SK-N-SH (cell line): ENCODE measurements around the gene CDK14. TPM values are rescaled to one million over a fixed set of nuclear protein-coding genes. Genes with fewer than 3 reads are reported as not detected.

ENCODE experiments used
- CTCF ChIA-PET: fragments of 300-600, 350-600 bp; formaldehyde crosslinking; extraction: SDS; loops from one replicate; lab custom pipeline; 2021; lab: Yijun Ruan, JAX
- POLR2A ChIA-PET: fragments of 350-600 bp; sonication (Branson Sonifier 250); formaldehyde crosslinking; extraction: SDS; loops from one replicate; lab custom pipeline; 2020; ENCODE audit warnings: antibody characterized with exemption, inconsistent platforms; lab: Yijun Ruan, JAX
- DNase-seq: peaks from one replicate; pipeline ENCODE4 v3.0.0; 2012
- H2AFZ ChIP-seq: fragments of 200-600 bp; sonication (generic); 2 replicates; pipeline ENCODE4 v1.8.1; 2016; ENCODE audit warnings: antibody characterized with exemption, mild to moderate bottlenecking, low read depth
- H3F3A ChIP-seq: fragments of 200-600 bp; sonication (generic); replicated peaks from 2 replicates; pipeline ENCODE3; 2016; ENCODE audit warnings: antibody characterized with exemption, mild to moderate bottlenecking; ENCODE audit not compliant: insufficient read depth
- H3K27ac ChIP-seq, 2 experiments: fragments of 200-500 bp in 1 of 2; fragments of 200-600 bp in 1 of 2; sonication (Bioruptor generic) in 1 of 2; sonication (generic), shearing (Covaris generic) in 1 of 2; 2 replicates each; pipeline versions ENCODE4 v1.5.1 to v1.6.1; 2014 to 2016; ENCODE audit warnings: low read depth in 2 of 2, inconsistent platforms in 1 of 2, low read length in 1 of 2, mild to moderate bottlenecking in 1 of 2, mixed read lengths in 1 of 2
- H3K27me3 ChIP-seq: fragments of 200-600 bp; sonication (generic), shearing (Covaris generic); 2 replicates; pipeline ENCODE4 v1.6.1; 2016; ENCODE audit warnings: mixed run types; ENCODE audit not compliant: insufficient read depth
- H3K36me3 ChIP-seq, 2 experiments: fragments of 200-500 bp in 1 of 2; fragments of 200-600 bp in 1 of 2; sonication (Bioruptor generic) in 1 of 2; sonication (generic) in 1 of 2; replicated peaks in 1 of 2; 2 replicates each; pipeline versions ENCODE3 to v1.5.1; 2014 to 2016; ENCODE audit warnings: low read length in 1 of 2, mild to moderate bottlenecking in 1 of 2; ENCODE audit not compliant: insufficient read depth in 2 of 2, control insufficient read depth in 1 of 2
- H3K4me1 ChIP-seq, 2 experiments: fragments of 200-500 bp in 1 of 2; fragments of 200-600 bp in 1 of 2; sonication (Bioruptor generic) in 1 of 2; sonication (generic), shearing (Covaris generic) in 1 of 2; 2 replicates each; pipeline versions ENCODE4 v1.5.1 to v1.6.1; 2014 to 2016; ENCODE audit warnings: low read depth in 1 of 2, low read length in 1 of 2, mixed run types in 1 of 2; ENCODE audit not compliant: insufficient read depth in 2 of 2, control insufficient read depth in 1 of 2
- H3K4me2 ChIP-seq: fragments of 200-600 bp; sonication (generic), shearing (Covaris generic); 2 replicates; pipeline ENCODE4 v1.6.1; 2017; ENCODE audit warnings: mixed run types
- H3K4me3 ChIP-seq, 2 experiments: fragments of 200-500 bp in 1 of 2; fragments of 200-600 bp in 1 of 2; sonication (Bioruptor generic) in 1 of 2; sonication (generic), shearing (Covaris generic) in 1 of 2; 2 replicates each; pipeline versions ENCODE4 v1.5.1 to v1.8.1; 2014 to 2016; ENCODE audit warnings: low read depth in 2 of 2, inconsistent platforms in 1 of 2, low read length in 1 of 2, mild to moderate bottlenecking in 1 of 2, mixed read lengths in 1 of 2, moderate library complexity in 1 of 2
- H3K79me2 ChIP-seq: fragments of 200-600 bp; sonication (generic); 2 replicates; pipeline ENCODE4 v1.8.1; 2017; ENCODE audit warnings: mild to moderate bottlenecking; ENCODE audit not compliant: insufficient read depth
- H3K9ac ChIP-seq: fragments of 200-600 bp; sonication (generic); 2 replicates; pipeline ENCODE4 v1.6.1; 2017; ENCODE audit warnings: mixed run types
- H3K9me2 ChIP-seq: fragments of 200-600 bp; sonication (generic); 2 replicates; pipeline ENCODE4 v1.6.1; 2017; ENCODE audit warnings: mixed run types
- H3K9me3 ChIP-seq: fragments of 200-600 bp; sonication (generic); 2 replicates; pipeline ENCODE4 v1.6.1; 2017; ENCODE audit warnings: mixed run types, mild to moderate bottlenecking, moderate library complexity
- H4K20me1 ChIP-seq: fragments of 200-600 bp; sonication (generic); 2 replicates; pipeline ENCODE4 v1.6.1; 2017; ENCODE audit warnings: mild to moderate bottlenecking, mixed run types; ENCODE audit not compliant: insufficient read depth
- EP300 ChIP-seq, 2 experiments: IDR thresholded peaks; 2 replicates each; pipeline versions ENCODE4 v1.4.0 to v1.6.1; 2012; ENCODE audit warnings: borderline replicate concordance in 1 of 2, low read depth in 1 of 2, low read length in 1 of 2
- EZH2phosphoT487 ChIP-seq: fragments of 200-600 bp; sonication (generic); IDR thresholded peaks from 2 replicates; pipeline ENCODE4 v1.6.1; 2017; ENCODE audit warnings: low read depth, mixed run types, mild to moderate bottlenecking, antibody characterized with exemption, moderate library complexity, borderline replicate concordance
- FOXJ3 ChIP-seq: sonication (generic); formaldehyde crosslinking; IDR thresholded peaks from 2 replicates; pipeline ENCODE4 v1.5.1; 2020; ENCODE audit warnings: mild to moderate bottlenecking, missing genetic modification reagents
- FOXM1 ChIP-seq: IDR thresholded peaks from 2 replicates; pipeline ENCODE4 v1.4.0; 2012; ENCODE audit warnings: low read depth, mild to moderate bottlenecking
- GABPA ChIP-seq: IDR thresholded peaks from 2 replicates; pipeline ENCODE4 v1.4.0; 2012; ENCODE audit warnings: low read depth, mild to moderate bottlenecking
- GATA2 ChIP-seq: sonication (generic); formaldehyde crosslinking; IDR thresholded peaks from 2 replicates; pipeline ENCODE4 v1.5.0; 2020; ENCODE audit warnings: mild to moderate bottlenecking, missing genetic modification reagents
- MEF2A ChIP-seq: IDR thresholded peaks from 2 replicates; pipeline ENCODE4 v1.4.0; 2012; ENCODE audit warnings: low read depth, borderline replicate concordance
- NFIC ChIP-seq: IDR thresholded peaks from 2 replicates; pipeline ENCODE4 v1.4.0; 2012; ENCODE audit warnings: borderline replicate concordance
- NRF1 ChIP-seq: IDR thresholded peaks from 2 replicates; pipeline ENCODE4 v1.6.1; 2012; ENCODE audit warnings: low read depth, mild to moderate bottlenecking, low read length
- POLR2AphosphoS5 ChIP-seq: IDR thresholded peaks from 2 replicates; pipeline ENCODE4 v1.6.1; 2012; ENCODE audit warnings: low read depth, low read length
- SMC3 ChIP-seq: IDR thresholded peaks from 2 replicates; pipeline ENCODE4 v1.6.1; 2012; ENCODE audit warnings: low read depth, low read length, improper control_type of control experiment
- TCF12 ChIP-seq: IDR thresholded peaks from 2 replicates; pipeline ENCODE4 v1.4.0; 2012
- WGBS: methylation state at CpG from one replicate; pipeline ENCODE4 v1.1.6; 2017; ENCODE audit warnings: low lambda C conversion rate; 5-methylcytosine and 5-hydroxymethylcytosine counted together
- polyA plus RNA-seq, 3 experiments: library from polyadenylated mRNA; depleted of rRNA; stranded (reverse); fragments of >200 nt; gene quantifications; 2 replicates each; pipeline ENCODE4 v1.2.3, GENCODE V29; 2012
- TF ChIP-seq, protein P1 (sequence below): IDR thresholded peaks from 2 replicates; pipeline ENCODE4 v1.6.1; 2012; ENCODE audit warnings: mild to moderate bottlenecking, low read depth, low read length, moderate library complexity
- TF ChIP-seq, protein P2 (sequence below): fragments of 150-350 bp; IDR thresholded peaks from 2 replicates; pipeline ENCODE4 v1.6.1; 2016; ENCODE audit warnings: mild to moderate bottlenecking, low read depth, low read length
- TF ChIP-seq, protein P3 (sequence below): fragments of 150-350 bp; IDR thresholded peaks from 2 replicates; pipeline ENCODE4 v1.6.1; 2017; ENCODE audit warnings: antibody characterized with exemption, low read length, low read depth, borderline replicate concordance
- TF ChIP-seq, protein P4 (sequence below): fragments of 200-600 bp; sonication (generic); IDR thresholded peaks from 2 replicates; pipeline ENCODE4 v1.6.1; 2017; ENCODE audit warnings: antibody characterized with exemption, mild to moderate bottlenecking, moderate library complexity

Gene CDK14
- polyA plus RNA-seq, 1 of the 3 experiments (the other 2 are of a cell fraction): 13.9 TPM

DNA sequence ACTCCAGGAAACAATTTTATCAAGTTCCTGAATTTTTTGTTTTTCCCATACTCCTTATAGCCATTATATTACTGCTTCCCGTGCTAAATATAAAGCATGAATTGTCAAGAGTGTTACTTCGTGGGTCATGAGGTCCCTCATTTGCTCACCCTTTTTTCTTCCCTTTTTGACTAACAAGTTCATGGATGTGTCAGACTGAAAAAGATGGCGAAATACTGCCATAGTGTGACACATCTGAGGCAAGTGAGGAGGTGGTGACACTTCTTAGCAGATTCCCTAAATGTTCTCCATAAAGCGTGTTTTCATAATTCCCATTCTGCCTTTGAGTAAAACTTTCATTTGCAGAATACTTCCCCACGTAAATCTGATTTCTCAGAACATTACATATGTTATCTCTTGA lies 398.5 kb downstream of the CDK14 start:
- ChIA-PET POLR2A (no interaction called here), CTCF (interaction anchor here (0.9 to 1.0 kb wide), 2 partner anchors 9 to 40 kb away, joined by 3 read pairs; no protein-coding TSS in a partner anchor)
- 84% methylated on average over 5 of the region's 5 CpGs for WGBS
- Histone ChIP-seq H3K27ac (no peak overlapping the region), H3K9ac (no peak overlapping the region), H3K4me1 (0 out of 4 replicates have a peak, but pooled peaks cover 0 to 2% of the 10 kb centered on the region in 2 experiments), H3K4me2 (no peak overlapping the region), H3K79me2 (no peaks in the 10 kb centered on the region), H3K27me3 (no peaks in the 10 kb centered on the region), H3K9me2 (no peaks in the 10 kb centered on the region), H2AFZ (no peak overlapping the region), H4K20me1 (no peaks in the 10 kb centered on the region), H3K4me3 (no peak overlapping the region), H3K36me3 (peaks cover 0 to 16% of the 10 kb centered on the region in 2 experiments), H3F3A (peaks cover 2% of the 10 kb centered on the region), H3K9me3 (no peaks in the 10 kb centered on the region)
- no peak for DNase-seq
- TF ChIP-seq SMC3 (no peak), MEF2A (no peak), GATA2 (no peak), FOXM1 (no peak), EZH2phosphoT487 (no peak), FOXJ3 (CRISPR knock-in tag) (no peak), EP300 (IDR thresholded peaks at IDR 0.05; ENCODE audit: borderline replicate concordance in 1 of 2, low read depth in 1 of 2, low read length in 1 of 2) (no peak), NFIC (no peak), GABPA (no peak), POLR2AphosphoS5 (no peak)
- TF ChIP-seq, protein P1, sequence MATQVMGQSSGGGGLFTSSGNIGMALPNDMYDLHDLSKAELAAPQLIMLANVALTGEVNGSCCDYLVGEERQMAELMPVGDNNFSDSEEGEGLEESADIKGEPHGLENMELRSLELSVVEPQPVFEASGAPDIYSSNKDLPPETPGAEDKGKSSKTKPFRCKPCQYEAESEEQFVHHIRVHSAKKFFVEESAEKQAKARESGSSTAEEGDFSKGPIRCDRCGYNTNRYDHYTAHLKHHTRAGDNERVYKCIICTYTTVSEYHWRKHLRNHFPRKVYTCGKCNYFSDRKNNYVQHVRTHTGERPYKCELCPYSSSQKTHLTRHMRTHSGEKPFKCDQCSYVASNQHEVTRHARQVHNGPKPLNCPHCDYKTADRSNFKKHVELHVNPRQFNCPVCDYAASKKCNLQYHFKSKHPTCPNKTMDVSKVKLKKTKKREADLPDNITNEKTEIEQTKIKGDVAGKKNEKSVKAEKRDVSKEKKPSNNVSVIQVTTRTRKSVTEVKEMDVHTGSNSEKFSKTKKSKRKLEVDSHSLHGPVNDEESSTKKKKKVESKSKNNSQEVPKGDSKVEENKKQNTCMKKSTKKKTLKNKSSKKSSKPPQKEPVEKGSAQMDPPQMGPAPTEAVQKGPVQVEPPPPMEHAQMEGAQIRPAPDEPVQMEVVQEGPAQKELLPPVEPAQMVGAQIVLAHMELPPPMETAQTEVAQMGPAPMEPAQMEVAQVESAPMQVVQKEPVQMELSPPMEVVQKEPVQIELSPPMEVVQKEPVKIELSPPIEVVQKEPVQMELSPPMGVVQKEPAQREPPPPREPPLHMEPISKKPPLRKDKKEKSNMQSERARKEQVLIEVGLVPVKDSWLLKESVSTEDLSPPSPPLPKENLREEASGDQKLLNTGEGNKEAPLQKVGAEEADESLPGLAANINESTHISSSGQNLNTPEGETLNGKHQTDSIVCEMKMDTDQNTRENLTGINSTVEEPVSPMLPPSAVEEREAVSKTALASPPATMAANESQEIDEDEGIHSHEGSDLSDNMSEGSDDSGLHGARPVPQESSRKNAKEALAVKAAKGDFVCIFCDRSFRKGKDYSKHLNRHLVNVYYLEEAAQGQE: no peak
- TF ChIP-seq, protein P2, sequence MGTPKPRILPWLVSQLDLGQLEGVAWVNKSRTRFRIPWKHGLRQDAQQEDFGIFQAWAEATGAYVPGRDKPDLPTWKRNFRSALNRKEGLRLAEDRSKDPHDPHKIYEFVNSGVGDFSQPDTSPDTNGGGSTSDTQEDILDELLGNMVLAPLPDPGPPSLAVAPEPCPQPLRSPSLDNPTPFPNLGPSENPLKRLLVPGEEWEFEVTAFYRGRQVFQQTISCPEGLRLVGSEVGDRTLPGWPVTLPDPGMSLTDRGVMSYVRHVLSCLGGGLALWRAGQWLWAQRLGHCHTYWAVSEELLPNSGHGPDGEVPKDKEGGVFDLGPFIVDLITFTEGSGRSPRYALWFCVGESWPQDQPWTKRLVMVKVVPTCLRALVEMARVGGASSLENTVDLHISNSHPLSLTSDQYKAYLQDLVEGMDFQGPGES: no peak

DNA sequence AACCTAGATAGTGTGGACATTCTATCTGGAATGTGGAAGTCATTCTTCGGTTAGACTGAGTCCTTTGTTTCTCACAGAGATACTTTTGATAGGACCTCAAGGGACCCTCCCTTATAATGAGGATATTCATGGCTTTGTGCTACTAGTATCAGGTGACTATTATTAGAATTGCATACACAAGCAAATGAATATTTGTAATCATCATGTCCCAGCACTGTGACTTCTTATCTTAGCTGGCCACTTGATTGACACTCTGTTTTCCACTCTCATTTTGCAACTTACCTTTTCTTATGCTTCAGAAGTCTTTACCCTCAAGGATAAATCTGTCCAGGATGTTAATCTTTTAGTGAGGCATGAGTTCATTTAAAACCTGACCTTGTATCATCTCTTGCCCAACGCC lies 399.9 kb downstream of the CDK14 start:
- WGBS: 93% methylated on average over 2 of the region's 2 CpGs
- TF ChIP-seq, protein P3, sequence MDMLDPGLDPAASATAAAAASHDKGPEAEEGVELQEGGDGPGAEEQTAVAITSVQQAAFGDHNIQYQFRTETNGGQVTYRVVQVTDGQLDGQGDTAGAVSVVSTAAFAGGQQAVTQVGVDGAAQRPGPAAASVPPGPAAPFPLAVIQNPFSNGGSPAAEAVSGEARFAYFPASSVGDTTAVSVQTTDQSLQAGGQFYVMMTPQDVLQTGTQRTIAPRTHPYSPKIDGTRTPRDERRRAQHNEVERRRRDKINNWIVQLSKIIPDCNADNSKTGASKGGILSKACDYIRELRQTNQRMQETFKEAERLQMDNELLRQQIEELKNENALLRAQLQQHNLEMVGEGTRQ: no peak
- no peak for TF ChIP-seq TCF12
- no peak for TF ChIP-seq EP300 (IDR thresholded peaks at IDR 0.05; ENCODE audit: borderline replicate concordance in 1 of 2, low read depth in 1 of 2, low read length in 1 of 2)
- no peak for TF ChIP-seq GATA2
- no peak for TF ChIP-seq EZH2phosphoT487
- no peak for TF ChIP-seq NRF1
- TF ChIP-seq, protein P1: no peak
- TF ChIP-seq, protein P4, sequence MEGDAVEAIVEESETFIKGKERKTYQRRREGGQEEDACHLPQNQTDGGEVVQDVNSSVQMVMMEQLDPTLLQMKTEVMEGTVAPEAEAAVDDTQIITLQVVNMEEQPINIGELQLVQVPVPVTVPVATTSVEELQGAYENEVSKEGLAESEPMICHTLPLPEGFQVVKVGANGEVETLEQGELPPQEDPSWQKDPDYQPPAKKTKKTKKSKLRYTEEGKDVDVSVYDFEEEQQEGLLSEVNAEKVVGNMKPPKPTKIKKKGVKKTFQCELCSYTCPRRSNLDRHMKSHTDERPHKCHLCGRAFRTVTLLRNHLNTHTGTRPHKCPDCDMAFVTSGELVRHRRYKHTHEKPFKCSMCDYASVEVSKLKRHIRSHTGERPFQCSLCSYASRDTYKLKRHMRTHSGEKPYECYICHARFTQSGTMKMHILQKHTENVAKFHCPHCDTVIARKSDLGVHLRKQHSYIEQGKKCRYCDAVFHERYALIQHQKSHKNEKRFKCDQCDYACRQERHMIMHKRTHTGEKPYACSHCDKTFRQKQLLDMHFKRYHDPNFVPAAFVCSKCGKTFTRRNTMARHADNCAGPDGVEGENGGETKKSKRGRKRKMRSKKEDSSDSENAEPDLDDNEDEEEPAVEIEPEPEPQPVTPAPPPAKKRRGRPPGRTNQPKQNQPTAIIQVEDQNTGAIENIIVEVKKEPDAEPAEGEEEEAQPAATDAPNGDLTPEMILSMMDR: no peak

More for the DNA sequence above, 399.9 kb downstream of the CDK14 start:
- ChIA-PET CTCF (interaction anchor here (0.7 kb wide), 1 partner anchor 336 kb away, joined by 3 read pairs; no protein-coding TSS in a partner anchor), POLR2A (no interaction called here)
- Histone ChIP-seq H3K36me3 (peaks cover 0 to 12% of the 10 kb centered on the region in 2 experiments), H3K4me3 (no peak overlapping the region), H2AFZ (no peak overlapping the region), H3K9me2 (no peaks in the 10 kb centered on the region), H3K9me3 (no peaks in the 10 kb centered on the region), H3K4me1 (peaks cover 0 to 12% of the 10 kb centered on the region in 2 experiments; a peak in 3 of 4 replicates), H3K27me3 (no peaks in the 10 kb centered on the region), H3K4me2 (no peak overlapping the region), H4K20me1 (no peaks in the 10 kb centered on the region), H3K79me2 (no peaks in the 10 kb centered on the region), H3K9ac (no peak overlapping the region), H3K27ac (no peak overlapping the region), H3F3A (peaks cover 11% of the 10 kb centered on the region)
- DNase-seq: no peak
